Dedifferentiated amniotic fluid mesenchymal stem cell (primary cell): ENCODE results near the gene CREB3L2.
"Not testable (repeated sequence)": the region's sequence is repeated elsewhere in the genome, so short reads cannot be mapped to it uniquely, and the experiment has no call there.

Experiments used
- DNase-seq: peaks from one replicate; pipeline ENCODE4 v3.0.0-alpha.2; 2016; ENCODE audit errors: extremely low spot score

Gene CREB3L2

DNA sequence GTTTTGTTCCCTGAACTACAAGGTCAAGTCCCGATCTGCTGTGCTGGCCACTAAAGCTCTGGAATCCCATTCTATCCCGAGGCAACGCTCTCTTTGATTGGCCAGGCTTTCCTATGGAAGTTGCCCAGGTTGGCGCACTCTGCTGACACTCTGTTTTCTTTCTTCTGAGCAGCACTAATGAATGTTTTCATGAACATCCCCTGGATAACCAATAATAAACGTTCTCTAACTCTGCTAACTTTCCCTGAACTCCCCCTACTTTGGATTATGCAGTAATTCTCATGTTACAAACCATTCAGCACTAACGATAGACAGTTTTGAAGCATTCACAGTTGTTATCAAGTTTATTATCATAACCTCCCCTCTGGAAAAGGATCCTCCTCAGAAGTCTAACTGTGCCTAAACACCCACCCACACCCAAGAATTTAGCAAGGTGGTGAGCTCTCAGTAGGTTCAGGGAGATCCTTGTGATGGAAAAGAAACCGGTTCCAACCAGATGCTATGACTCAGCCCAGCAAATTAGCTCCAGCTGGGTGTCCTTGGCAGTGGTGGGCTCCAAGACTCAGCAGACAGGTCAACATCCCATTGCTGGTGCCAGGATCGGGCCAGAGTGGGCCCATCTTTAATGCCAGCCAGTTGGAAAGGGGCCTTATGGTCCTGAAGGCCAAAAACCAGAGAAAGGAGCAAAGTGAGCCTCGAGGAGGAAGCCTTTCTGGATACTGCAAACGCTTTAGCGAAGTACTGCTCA, 68.4 kb downstream of the CREB3L2 start:
- peak; percentile 32 for DNase-seq

DNA sequence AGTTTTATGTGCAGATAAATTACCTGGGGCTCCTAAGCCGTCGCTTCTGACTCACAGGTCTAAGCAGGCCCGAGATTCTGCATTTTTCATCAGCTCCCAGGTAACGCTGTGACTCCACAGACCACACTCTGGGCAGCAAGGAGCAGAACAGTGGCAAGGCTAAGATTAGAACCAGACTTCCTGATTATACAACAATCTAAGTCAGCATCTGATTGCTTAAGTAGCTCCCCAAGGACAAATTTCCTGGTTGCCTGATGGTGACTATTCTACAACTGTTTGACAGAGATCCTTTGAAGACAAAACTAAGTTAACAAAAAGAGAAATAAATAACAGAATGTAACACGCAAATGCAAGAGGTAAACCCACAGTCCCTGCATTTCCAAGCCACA, 69.0 kb downstream of the CREB3L2 start:
- peak; percentile 35 for DNase-seq

DNA sequence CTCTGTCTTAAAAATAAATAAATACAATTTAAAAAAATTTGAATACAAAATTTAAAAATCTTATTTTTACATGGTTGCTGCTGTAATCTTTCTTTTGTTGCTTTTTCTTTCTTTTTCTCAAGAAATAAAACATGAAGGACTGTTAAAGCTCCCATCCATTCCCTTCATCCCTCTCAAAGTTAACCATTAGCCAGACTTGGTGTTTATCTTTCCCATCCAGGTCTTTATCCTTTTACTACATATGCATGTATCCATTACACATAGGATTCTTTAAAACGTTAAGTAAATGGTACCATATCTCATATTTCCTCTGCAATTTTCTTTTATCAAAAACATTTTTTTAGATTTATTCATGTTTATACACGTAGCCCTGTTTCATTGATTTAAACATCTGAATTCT, 70.1 kb downstream of the CREB3L2 start:
- no peak for DNase-seq

DNA sequence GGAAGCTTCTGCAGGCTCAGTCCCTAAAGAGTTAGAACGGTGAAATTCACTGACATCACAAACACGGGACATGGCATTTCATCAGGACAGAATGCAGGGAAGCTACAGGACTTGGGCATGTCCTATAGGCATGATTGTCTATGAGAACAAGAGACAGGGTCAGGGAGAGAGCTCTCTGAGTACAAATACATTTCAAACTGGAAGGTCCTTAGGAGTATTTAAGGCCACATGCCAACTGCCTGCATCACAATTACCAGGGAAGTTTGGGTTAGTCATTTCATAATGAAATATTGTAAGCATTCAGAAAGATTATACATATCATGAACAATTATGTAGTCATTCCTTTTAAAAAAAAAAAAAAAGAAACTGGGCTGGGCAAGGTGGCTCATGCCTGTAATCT, 71.3 kb downstream of the CREB3L2 start:
- DNase-seq, result peak; percentile 84

DNA sequence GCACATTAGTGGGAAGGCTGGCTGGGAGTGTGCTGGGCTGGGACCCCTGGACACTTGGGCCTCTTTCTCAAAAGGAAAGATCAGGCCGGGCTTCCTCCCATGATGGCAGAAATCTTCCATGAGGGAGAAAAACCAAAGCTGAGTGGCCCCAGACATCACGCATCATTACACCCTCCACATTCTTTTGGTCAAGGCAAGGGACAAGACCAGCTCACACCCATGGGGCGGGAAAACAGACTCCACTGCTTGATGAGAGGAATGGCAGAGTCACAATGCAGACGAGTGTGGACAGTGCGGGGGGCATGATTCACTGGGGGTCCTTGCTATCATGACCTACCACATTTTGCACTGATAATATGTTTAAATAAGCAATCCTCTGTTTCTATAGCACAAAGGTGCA, 73.3 kb downstream of the CREB3L2 start:
- no peak for DNase-seq

DNA sequence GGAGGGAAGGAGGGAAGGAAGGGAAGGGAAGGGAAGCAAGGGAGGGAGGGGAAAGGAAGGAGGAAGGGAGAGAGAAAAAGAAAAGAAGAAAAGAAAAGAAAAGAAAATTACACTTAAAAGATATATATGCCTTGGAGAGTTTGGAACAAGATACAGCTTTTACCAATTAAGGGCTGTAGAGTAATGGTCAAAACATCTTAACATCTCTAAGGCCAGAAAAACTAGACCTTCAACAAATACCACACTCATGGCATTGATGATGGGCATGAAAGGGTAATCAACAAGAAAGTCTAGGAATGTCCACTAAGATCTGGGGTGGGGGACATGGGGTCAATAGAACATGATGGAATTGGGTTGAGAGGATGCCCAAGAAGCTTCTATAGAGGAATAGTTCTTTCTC, 74.5 kb downstream of the CREB3L2 start:
- no peak for DNase-seq

DNA sequence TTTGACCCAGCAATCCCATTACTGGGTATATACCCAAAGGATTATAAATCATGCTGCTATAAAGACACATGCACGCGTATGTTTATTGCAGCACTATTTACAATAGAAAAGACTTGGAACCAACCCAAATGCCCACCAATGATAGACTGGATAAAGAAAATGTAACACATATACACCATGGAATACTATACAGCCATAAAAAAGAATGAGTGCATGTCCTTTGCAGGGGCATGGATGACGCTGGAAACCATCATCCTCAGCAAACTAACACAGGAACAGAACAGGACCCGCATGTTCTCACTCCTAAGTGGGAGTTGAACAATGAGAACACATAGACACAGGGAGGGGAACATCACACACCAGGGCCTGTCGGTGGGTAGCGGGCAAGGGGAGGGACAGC, 75.7 kb downstream of the CREB3L2 start:
- not testable (repeated sequence) for DNase-seq

DNA sequence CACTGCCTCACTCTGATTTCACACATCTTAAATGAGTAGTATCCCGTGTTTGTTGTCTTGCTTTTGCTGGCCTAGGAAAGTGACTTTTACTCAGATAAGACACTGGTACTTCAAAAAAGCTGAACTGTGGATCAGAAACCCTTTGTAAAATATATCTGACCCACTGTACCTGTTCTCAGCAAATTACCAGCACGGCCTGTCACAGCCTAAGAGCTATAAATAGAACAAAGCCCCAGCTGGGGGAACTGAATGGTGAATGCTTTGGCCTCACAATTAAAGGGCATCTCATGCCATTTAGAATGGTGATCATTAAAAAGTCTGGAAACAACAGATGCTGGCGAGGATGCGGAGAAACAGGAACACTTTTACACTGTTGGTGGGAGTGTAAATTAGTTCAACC, 76.1 kb downstream of the CREB3L2 start:
- no peak for DNase-seq

DNA sequence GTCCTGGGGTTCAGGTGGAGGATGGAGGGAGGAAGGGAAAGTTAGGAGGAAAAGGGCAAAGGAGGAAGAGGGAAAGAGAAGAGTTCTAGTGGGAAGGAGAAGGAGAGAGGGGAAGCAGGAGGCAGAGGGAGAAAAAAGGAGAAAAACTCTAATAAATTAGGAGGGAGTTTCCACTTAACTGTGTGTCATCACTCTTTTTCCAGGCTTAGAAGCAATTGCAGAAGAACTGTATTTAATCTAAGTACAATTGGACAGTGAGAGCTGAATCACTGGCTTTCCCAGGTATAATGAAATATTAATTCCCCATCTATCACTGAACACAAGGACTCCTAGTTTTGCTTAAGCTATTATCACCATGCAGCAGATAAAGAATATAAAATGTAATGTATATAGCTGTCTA, 76.8 kb downstream of the CREB3L2 start:
- DNase-seq, result no peak

DNA sequence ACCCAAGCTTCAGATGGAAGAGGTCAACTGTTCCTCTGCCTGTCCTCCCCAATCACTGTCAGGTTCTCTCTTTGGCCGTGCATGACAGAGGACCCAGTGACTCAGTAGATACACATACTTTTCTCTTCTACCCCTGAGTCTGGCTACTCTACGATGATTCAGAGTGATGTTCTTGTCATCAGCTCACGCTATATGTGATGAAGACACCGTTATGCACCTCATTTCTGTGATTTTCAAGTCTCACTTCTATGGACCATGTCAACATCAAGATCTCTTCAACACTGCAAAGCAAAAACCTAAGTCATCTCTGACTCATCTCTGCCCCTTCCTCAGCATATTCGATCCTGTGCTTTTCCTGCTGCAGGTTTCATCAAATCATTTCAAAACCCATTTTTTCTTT, 78.5 kb downstream of the CREB3L2 start:
- peak; percentile 50 for DNase-seq

DNA sequence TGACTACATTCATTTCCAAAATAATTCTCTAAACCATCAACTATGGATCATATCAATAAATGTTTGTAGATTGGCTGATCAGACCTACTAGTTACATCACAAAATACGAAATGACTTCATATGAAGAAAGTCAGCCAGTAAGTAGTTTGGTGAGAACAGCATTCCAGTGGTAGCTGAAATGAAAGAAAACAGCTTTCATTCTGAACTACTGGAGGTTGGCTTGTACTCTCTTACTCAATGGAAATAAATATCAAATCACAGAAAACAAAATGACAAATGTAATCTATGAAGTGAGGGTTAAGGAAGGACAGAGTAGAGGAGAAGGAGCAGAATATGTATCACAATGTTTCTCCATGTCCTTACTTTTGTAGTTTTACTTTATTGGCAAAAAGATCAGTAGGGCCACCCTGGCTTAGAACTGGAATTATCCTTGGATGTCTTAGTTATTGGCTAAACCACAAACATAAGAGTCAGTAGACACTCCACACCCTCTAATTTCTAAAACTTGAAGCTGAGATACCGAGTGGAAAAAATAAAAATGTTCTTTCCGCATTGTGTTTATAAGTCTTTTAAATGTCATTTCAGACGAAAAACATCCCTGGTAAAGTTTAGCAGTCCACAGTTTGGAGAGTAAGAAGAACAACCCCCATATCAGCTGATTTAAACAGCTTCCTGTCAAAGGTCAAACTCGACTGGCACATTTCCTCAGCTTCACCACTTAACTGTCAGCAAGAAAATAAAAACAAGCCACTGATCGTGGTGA, 81.1 kb downstream of the CREB3L2 start:
- no peak for DNase-seq

DNA sequence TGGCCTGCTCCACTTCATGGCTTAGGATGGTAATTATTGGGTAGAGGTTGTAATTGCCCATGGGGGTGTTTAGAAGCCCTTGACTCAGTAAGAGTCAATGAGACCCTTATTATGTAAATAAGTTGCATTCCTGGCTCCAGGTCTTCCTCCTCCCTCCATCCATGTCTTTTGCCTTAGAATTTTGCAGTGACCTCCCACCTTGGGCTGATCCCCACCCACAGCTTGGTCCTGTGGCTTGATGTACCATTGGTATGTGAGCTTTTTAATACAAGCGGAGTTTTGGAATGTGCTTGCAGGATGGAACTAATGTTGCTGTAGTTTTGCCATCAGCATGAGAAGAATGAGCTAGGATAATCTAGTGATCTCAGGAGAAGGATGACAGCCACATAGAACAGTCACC, 81.9 kb downstream of the CREB3L2 start:
- no peak for DNase-seq

DNA sequence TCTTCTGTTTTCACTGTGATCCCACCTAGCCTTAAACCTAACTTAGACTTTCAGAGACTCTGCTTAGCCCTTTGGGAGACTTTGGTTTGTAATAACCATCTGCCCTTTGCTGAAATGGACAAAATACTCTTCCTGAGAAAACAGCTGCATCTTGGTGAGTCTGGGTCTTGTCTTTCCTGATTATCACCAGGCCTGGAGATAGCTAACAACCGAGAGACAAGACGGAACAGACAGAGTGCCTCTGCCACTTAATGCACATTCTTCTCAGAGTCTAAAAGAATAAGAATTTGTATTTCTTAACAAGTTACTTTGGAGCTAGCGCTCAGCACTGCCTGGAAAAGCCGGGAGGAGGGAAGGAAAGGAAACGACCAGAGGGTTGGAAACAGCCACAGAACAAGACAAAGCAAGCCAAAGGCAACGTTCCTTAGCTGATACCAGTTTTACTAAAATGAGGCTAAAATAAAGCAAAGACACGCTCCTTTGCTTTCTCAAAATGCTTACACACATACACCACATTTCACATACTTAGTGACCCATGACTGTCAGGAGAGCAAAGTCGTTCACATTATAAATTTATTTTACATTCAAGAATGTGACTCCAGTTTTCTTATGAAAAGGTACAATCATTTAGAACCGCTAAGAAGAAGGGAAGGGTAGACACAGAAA, 84.8 kb downstream of the CREB3L2 start:
- DNase-seq, result no peak

DNA sequence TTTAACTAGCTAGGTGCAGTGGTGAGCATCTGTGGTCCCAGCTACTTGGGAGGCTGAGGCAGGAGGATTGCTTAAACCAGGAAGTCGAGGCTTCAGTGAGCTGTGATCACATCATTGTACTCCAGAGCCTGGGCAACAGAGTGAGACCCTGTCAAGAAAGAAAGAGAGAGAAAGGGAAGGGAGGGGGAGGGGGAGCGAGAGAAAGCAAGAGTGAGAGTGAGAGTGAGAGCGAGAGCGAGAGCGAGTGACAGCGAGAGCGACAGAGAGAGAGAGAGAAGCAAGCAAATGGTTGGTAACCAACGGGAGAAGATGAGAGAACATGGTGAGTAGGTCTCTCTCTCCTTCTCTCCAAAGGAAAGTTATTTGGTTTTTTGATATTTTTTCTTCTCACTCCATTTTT, 85.3 kb downstream of the CREB3L2 start:
- DNase-seq, result no peak

DNA sequence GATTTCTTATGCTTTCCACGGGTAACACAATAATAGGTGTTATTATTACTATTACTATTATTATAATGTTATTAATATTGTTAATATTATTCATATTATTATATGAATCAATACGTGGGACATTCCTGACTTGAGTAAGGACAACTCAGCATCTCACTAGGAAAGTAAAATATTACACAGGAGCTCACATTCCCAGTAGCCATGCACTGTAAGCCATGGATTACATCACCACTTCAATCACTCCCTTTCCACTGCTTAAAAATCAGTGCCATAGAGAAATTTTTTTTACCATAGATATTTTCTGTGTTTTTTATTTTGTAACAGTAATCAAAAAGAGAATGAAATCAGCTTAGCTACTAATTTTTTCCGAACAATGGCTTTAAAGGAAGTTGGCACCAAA, 86.6 kb downstream of the CREB3L2 start:
- DNase-seq, result no peak

DNA sequence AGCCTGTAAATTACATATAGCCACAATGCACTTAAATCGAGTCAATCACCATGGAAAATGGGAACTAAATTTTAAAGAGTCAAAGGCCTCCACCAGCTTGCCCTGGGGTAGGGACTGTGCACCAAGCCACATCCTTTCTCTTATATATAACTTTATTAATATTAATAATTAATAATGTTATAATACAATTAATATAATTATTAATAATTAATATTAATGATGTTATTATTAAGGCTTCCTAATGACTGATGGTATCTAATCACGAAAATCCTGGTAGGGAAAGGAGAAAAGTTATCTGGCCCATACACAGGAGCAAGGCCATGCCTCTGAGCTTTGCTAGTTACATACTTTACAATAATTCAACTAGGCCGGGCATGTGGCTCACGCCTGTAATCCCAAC, 87.9 kb downstream of the CREB3L2 start:
- no peak for DNase-seq

DNA sequence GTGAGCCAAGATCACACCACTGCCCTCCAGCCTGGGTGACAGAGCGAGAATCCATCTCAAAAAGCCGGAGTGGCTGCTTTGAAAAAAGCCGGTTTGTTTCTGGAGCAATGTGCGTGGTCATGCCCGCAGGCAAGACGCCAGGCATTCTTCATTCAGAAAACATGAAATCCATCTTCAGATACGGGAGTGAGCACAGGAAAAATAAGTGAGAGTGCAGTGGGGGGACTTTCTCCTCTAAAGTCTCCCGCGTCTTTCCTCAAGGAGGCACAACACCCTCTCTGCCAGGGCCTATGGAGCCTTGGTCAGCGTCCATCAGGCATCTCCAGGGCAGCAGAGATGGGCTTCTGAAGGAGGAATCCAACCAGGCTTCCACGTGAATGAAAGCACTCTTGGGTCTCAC, 92.8 kb downstream of the CREB3L2 start:
- DNase-seq, result no peak

DNA sequence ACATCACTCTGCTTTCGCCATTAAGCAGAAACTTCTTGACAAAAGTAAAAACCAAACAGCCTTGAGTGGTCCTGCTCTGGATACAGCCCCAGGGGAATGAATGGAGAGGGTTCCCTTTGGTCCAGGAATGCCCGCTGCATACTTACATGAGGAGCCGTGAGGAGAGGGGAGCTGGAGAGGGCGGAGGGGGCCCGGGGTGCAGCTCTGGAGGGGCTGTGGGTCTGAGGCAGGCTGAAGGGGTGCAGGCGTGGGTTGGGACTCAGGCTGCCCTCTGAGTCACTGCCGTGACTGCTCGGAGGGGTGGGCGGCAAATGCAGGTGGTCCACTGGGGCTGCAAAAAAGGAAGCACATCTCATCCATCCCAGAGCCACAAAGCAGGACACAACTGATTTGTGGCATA, 93.8 kb downstream of the CREB3L2 start:
- no peak for DNase-seq

DNA sequence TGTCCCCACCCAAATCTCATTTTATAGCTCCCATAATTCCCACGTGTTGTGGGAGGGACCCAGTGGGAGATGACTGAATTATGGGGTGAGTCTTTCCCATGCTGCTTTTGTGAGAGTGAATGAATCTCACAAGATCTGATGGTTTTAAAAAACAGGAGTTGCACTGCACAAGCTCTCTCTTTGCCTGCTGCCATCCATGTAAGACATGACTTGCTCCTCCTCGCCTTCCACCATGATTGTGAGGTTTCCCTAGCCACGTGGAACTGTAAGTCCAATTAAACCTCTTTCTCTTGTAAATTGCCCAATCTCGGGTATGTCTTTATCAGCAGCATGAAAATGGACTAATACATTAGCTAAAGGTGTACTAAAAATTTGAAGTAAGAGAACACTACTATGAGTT, 95.2 kb downstream of the CREB3L2 start:
- not testable (repeated sequence) for DNase-seq

DNA sequence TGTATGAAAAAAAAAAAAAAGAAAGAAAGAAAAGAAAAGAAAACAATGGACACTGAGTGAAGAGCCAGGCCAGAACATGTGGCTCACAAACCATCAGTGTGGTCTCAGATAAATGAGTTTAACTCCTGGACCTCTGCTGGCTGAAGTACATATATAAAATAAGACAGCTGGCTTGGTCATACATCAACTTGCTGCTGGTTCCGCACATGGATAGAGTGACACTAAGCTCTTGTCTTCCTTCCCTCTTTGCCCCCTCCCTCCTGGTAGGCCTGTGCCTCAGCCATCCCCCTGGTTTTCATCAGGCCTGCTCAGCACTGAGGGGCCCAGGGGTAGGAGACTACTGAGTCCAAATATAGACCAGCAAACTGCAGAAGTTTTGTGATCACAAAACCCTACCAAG, 97.1 kb downstream of the CREB3L2 start:
- no peak for DNase-seq

DNA sequence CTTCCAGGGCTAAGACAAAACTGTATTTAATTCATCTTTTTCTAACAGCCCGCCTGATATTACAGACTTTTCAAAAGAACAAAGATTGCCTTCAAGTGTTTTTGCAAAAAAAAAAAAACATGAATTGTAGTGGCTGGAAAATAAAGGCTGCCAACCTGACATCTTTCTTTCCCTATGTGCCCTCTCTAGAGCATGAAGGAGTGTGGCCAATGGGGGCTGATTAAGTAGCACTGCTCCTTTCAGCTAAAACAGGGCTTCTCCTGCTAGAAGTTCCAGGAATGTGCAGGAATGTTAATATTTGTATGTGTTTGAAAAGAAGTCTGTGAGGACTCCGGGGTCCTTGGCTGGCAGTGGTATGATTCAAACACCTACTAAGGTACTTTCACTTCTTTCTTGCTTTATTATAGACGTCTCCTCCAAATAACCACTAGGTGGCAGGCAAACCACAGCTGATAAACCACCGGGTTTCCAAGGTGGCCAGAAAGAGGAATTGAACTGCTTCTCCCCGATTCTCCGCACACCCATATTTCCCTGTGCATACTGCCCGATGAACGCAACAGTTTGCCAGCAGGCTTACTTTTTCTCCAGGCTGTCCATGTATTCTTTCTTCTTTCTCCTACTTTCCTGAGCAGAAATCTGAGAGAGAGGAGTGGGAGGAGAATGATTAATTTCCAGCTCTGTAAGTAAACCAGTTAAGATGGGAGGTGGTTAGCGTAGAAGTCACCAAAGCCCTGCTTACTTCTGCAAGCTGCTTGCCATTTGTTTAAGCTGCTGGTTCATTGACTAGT, 98.3 kb downstream of the CREB3L2 start:
- peak; percentile 71 for DNase-seq

DNA sequence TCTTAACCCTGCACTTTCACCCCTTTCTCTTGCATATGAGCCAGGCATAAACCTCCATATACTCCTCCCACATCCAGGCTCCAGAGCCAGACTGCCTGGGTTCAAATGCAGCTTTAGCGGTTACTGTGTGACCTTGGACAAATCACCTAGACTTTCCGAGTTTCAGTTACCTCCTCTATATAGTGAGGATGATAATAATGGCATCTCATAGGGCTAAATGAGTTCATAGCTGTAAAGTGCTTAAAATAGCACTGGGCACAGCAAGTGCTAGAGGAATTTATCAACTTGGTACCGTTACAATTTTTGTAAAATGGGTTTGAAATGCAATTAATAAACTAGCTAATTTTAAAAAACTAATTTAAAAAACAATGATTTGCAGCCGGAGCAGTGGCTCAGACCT, 101.7 kb downstream of the CREB3L2 start:
- DNase-seq, result no peak
